Kidney (tissue), 14 donors: ENCODE measurements around the gene AAGAB. TPM values are rescaled to one million over a fixed set of nuclear protein-coding genes. Genes with fewer than 3 reads are reported as not detected.

Experiments used
- DNase-seq, 5 donors: peaks; one replicate each; pipeline ENCODE4 v3.0.0-alpha.2; 2013 to 2020
- FAIRE-seq: peaks from 2 replicates; lab custom pipeline; 2012; peaks lifted over from hg19 to GRCh38; lab: Jason Lieb, UNC
- H3K27ac ChIP-seq, 2 donors: one replicate each; pipeline ENCODE4 v1.7.0; 2013; ENCODE audit warnings: low read depth in 2 of 2, low read length in 2 of 2, inconsistent platforms in 1 of 2
- H3K27me3 ChIP-seq: one replicate; pipeline ENCODE4 v1.7.1; 2013; ENCODE audit warnings: low read length, inconsistent platforms; ENCODE audit not compliant: control insufficient read depth, insufficient read depth
- H3K36me3 ChIP-seq, 3 donors: one replicate each; pipeline versions ENCODE4 v1.7.0 to v1.7.1; 2013; ENCODE audit warnings: low read length in 3 of 3, control low read depth in 1 of 3, inconsistent platforms in 1 of 3; ENCODE audit not compliant: insufficient read depth in 3 of 3, control insufficient read depth in 2 of 3
- H3K4me1 ChIP-seq, 3 donors: one replicate each; pipeline versions ENCODE4 v1.7.0 to v1.7.1; 2013; ENCODE audit warnings: low read length in 3 of 3, inconsistent platforms in 1 of 3, low read depth in 1 of 3; ENCODE audit not compliant: control insufficient read depth in 2 of 3, insufficient read depth in 2 of 3
- H3K4me3 ChIP-seq, 3 donors: one replicate each; pipeline versions ENCODE4 v1.7.0 to v1.8.1; 2013; ENCODE audit warnings: low read length in 3 of 3, control low read depth in 1 of 3, inconsistent platforms in 1 of 3
- H3K9ac ChIP-seq, 3 donors: one replicate each; pipeline versions ENCODE4 v1.7.0 to v1.7.1; 2013; ENCODE audit warnings: low read length in 3 of 3, control low read depth in 1 of 3, inconsistent platforms in 1 of 3
- H3K9me3 ChIP-seq, 3 donors: one replicate each; pipeline versions ENCODE4 v1.7.0 to v1.7.1; 2013; ENCODE audit warnings: low read length in 3 of 3, control low read depth in 1 of 3, inconsistent platforms in 1 of 3; ENCODE audit not compliant: control insufficient read depth in 2 of 3, insufficient read depth in 1 of 3
- CTCF ChIP-seq: IDR thresholded peaks from 3 replicates; pipeline ENCODE4 v1.5.1; 2012; ENCODE audit warnings: mild to moderate bottlenecking, moderate library complexity, borderline replicate concordance; ENCODE audit not compliant: insufficient read depth; ENCODE audit errors: extremely low read depth
- intact Hi-C: fragments of 100-400 bp; cut with DNase I; formaldehyde crosslinking; loops from one replicate; pipeline ENCODE4 v1.11.1; 2022
- polyA plus RNA-seq: library from polyadenylated mRNA; stranded (reverse); fragments of 350-450 nt; fragmentation: Illumina TruSeq; extraction: RNeasy Lipid Tissue Mini Kit (QIAGEN cat#74804); gene quantifications from one replicate; pipeline ENCODE4 v1.2.3, GENCODE V29; 2014; ENCODE audit warnings: low read depth, low replicate concordance; ENCODE audit not compliant: insufficient read depth
- total RNA-seq: library from RNA; stranded (reverse); fragmentation: NEBNext Ultra II Directional; extraction: Animal tissue kit (Norgen Biotek cat#: 25700); gene quantifications from one replicate; pipeline ENCODE4 v1.2.1, GENCODE V29; 2021
- donor health status: control.
- donor health status: control.
- donor health status: control.
- donor health status: control.
- donor health status: control.
- donor health status: DM: yes; HTN: yes; CAD: no.
- donor health status: Normal renal cell carcinoma (clear cell type).

Gene AAGAB
- total and polyA plus RNA-seq, 2 donors from 2014 or later: 40.7 to 44.0 TPM

DNA sequence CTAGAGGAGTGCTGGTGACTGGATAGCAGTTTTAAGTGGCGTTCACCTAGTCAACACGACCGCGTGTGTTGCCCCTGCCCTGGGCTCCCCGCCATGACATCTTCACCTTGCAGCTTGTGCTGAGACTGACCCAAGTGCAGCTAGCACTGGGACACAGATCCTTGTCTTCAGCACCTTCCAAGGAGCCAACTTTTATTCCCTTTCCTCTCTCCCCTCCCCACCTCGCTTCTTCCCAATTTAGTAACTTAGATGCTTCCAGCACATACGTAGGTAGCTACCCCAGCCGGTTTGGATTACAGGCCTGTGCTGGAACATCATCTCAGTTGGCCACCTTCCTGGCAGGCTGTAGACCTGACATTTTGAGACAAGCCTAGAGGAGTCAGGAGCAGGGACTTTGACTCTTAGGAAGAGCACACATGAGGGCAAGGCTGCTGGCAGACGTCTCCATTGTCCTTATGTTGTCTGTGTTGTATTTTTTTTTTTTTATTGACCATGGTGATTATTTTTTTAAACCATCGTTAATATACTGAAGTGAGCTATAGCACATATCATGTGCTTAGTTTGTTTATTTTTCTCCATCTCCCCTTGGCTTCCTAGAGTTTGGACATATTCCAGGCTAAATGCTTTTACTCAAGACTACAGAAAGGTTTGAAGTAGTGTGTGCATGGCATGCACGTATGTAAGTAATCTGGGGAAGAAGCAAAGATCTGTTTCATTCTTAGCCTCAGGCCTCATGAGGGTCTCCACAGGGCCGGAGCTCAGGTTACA, 61.1 kb downstream of the AAGAB start:
- Histone ChIP-seq H3K9ac (no peak overlapping the region), H3K27ac (no peak overlapping the region), H3K36me3 (peaks cover 0 to 46% (median 19%) of the 10 kb centered on the region in 3 donors), H3K4me3 (no peak overlapping the region), H3K4me1 (no peaks in the 10 kb centered on the region), H3K27me3 (no peaks in the 10 kb centered on the region), H3K9me3 (no peaks in the 10 kb centered on the region)
- DNase-seq (peak in 2 of 5 donors; percentile 23 to 36), FAIRE-seq (no peak)
- TF ChIP-seq CTCF: no peak
- intact Hi-C loops: no loop called here

- Histone ChIP-seq H3K4me1 (no peaks in the 10 kb centered on the region), H3K27ac (no peak overlapping the region), H3K36me3 (peaks cover 0 to 51% (median 24%) of the 10 kb centered on the region in 3 donors), H3K4me3 (no peak overlapping the region), H3K27me3 (no peaks in the 10 kb centered on the region), H3K9me3 (no peaks in the 10 kb centered on the region), H3K9ac (no peak overlapping the region)
- no peak for FAIRE-seq
- intact Hi-C loops: no loop called here
- TF ChIP-seq CTCF: no peak
- DNase-seq: no peak
Measured at GRCh38 chr15:67192185-67192820, 62.2 kb downstream of the AAGAB start.

DNA sequence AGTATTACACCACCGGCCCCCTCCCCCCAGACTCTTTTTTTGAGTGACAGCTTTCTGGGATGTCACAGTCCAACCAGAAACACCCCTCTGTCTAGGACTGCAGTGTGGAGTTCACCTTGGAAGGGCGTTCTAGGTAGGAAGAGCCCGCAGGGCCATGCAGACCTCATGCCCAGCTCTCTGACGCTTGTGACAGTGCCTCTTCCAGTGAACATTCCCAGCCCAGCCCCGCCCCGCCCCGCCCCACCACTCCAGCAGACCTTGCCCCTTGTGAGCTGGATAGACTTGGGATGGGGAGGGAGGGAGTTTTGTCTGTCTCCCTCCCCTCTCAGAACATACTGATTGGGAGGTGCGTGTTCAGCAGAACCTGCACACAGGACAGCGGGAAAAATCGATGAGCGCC, 63.6 kb downstream of the AAGAB start:
- intact Hi-C loops: no loop called here
- Histone ChIP-seq H3K9me3 (no peaks in the 10 kb centered on the region), H3K27me3 (no peaks in the 10 kb centered on the region), H3K4me1 (peaks cover 0 to 6% (median under 1%) of the 10 kb centered on the region in 3 donors), H3K36me3 (peaks cover 0 to 61% (median 25%) of the 10 kb centered on the region in 3 donors), H3K27ac (no peak overlapping the region), H3K4me3 (no peak overlapping the region), H3K9ac (no peak overlapping the region)
- no peak for TF ChIP-seq CTCF
- DNase-seq (peak in 1 of 5 donors; percentile 22), FAIRE-seq (no peak)
